Measurements from ENCODE around the gene EZH1. TPM values are rescaled to one million over a fixed set of nuclear protein-coding genes. Genes with fewer than 3 reads are reported as not detected.

The EZH1 gene
- total RNA-seq, 1 experiment from 2014 or later: 22.4 TPM

GRCh38 chr17:42681976-42682721 is 62.7 kb downstream of the EZH1 start, which contains the start of gene CNTNAP1 (continued):
- TF ChIP-seq ATF2 (CRISPR knock-in tag; IDR thresholded peaks at IDR 0.05; ENCODE audit: borderline replicate concordance, low read depth) (no peak), GTF2I (CRISPR knock-in tag; conservative IDR thresholded peaks at IDR 0.05) (peak; percentile 94), ZNF423 (CRISPR knock-in tag; IDR thresholded peaks at IDR 0.05) (no peak), GABPB1 (CRISPR knock-in tag; IDR thresholded peaks at IDR 0.05) (0 out of 2 replicates have a peak, but pooled peaks have one; percentile 25), MXD4 (CRISPR knock-in tag; IDR thresholded peaks at IDR 0.05; ENCODE audit: borderline replicate concordance) (no peak)
- TF ChIP-seq, protein P1, sequence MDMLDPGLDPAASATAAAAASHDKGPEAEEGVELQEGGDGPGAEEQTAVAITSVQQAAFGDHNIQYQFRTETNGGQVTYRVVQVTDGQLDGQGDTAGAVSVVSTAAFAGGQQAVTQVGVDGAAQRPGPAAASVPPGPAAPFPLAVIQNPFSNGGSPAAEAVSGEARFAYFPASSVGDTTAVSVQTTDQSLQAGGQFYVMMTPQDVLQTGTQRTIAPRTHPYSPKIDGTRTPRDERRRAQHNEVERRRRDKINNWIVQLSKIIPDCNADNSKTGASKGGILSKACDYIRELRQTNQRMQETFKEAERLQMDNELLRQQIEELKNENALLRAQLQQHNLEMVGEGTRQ (CRISPR knock-in tag; IDR thresholded peaks at IDR 0.05): peak; percentile 18; the same call in 1 of the 2 replicates
- TF ChIP-seq, protein P2, sequence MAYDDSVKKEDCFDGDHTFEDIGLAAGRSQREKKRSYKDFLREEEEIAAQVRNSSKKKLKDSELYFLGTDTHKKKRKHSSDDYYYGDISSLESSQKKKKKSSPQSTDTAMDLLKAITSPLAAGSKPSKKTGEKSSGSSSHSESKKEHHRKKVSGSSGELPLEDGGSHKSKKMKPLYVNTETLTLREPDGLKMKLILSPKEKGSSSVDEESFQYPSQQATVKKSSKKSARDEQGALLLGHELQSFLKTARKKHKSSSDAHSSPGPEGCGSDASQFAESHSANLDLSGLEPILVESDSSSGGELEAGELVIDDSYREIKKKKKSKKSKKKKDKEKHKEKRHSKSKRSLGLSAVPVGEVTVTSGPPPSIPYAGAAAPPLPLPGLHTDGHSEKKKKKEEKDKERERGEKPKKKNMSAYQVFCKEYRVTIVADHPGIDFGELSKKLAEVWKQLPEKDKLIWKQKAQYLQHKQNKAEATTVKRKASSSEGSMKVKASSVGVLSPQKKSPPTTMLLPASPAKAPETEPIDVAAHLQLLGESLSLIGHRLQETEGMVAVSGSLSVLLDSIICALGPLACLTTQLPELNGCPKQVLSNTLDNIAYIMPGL (CRISPR knock-in tag; IDR thresholded peaks at IDR 0.05): no peak
- TF ChIP-seq, protein P3, sequence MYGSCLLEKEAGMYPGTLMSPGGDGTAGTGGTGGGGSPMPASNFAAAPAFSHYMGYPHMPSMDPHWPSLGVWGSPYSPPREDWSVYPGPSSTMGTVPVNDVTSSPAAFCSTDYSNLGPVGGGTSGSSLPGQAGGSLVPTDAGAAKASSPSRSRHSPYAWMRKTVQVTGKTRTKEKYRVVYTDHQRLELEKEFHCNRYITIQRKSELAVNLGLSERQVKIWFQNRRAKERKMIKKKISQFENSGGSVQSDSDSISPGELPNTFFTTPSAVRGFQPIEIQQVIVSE (CRISPR knock-in tag; IDR thresholded peaks at IDR 0.05; ENCODE audit: borderline replicate concordance): no peak

DNA sequence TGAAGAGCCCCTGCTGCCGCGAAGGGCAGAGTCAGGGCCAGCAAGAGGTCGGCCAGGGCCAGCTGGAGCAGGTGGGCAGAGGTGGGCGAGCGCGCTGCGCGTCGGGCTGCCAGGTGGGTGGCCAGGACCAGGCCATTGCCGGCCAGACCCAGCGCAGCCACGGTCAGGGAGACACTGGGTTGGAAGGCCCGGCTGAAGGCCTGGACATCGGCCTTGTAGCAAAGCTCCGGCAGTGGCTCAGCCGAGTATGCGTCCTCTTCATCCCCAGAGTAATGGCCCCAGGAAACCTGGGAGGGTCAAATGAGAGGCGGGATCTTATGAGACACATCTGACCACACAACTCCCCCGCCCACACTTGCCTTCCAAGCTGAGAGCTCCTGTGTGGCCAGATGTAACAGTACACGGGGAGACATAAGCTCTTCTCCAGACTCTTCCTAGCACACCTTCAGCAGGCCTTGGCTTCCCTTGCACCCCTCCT is 64.5 kb downstream of the EZH1 start:
- DNase-seq (ENCODE audit: low spot score) (no peak), ATAC-seq (no peak)
- H3K27me3 Mint-ChIP-seq (ENCODE audit: low read depth): peaks cover 22% of the 10 kb centered on the region
- ChIA-PET POLR2A (interaction anchor here (0.7 to 2.5 kb wide), 6 partner anchors 11 to 103 kb away, joined by 3 to 13 read pairs (median 4); partner anchors contain the start of genes PSMC3IP, RETREG3, TUBG1 and TUBG2), CTCF (interaction anchor here (0.8 to 6.5 kb wide), 32 partner anchors 9 to 249 kb away, joined by 3 to 122 read pairs (median 5); partner anchors contain the start of genes BECN1, PSMC3IP, PSME3 and RAMP2)
- H3K27ac Mint-ChIP-seq: peak overlapping the region; percentile 44; the same call in 1 of the 2 replicates
- peaks cover 40% of the 10 kb centered on the region for H3K4me1 Mint-ChIP-seq
- H3K9me3 Mint-ChIP-seq: no peaks in the 10 kb centered on the region
- peak overlapping the region; percentile 66 for H3K4me3 Mint-ChIP-seq
- TF ChIP-seq E2F1 (CRISPR knock-in tag; IDR thresholded peaks at IDR 0.05) (no peak), ZNF121 (CRISPR knock-in tag; IDR thresholded peaks at IDR 0.05) (no peak), ATF1 (CRISPR knock-in tag; IDR thresholded peaks at IDR 0.05) (no peak), ZNF317 (CRISPR knock-in tag; IDR thresholded peaks at IDR 0.05; ENCODE audit: borderline replicate concordance, low read depth) (no peak), ZNF423 (CRISPR knock-in tag; IDR thresholded peaks at IDR 0.05) (no peak)
- TF ChIP-seq, protein P4, sequence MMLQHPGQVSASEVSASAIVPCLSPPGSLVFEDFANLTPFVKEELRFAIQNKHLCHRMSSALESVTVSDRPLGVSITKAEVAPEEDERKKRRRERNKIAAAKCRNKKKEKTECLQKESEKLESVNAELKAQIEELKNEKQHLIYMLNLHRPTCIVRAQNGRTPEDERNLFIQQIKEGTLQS (CRISPR knock-in tag; conservative IDR thresholded peaks at IDR 0.05): 0 out of 2 replicates have a peak, but pooled peaks have one; percentile 1
- TF ChIP-seq, protein P5, sequence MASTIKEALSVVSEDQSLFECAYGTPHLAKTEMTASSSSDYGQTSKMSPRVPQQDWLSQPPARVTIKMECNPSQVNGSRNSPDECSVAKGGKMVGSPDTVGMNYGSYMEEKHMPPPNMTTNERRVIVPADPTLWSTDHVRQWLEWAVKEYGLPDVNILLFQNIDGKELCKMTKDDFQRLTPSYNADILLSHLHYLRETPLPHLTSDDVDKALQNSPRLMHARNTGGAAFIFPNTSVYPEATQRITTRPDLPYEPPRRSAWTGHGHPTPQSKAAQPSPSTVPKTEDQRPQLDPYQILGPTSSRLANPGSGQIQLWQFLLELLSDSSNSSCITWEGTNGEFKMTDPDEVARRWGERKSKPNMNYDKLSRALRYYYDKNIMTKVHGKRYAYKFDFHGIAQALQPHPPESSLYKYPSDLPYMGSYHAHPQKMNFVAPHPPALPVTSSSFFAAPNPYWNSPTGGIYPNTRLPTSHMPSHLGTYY (CRISPR knock-in tag; IDR thresholded peaks at IDR 0.05): no peak
- peaks cover 3% of the 10 kb centered on the region; the same call in 1 of the 2 replicates for H3K36me3 Mint-ChIP-seq

All from WTC11 (cell line).